ENCODE results near the gene GHRL. TPM values are rescaled to one million over a fixed set of nuclear protein-coding genes. Genes with fewer than 3 reads are reported as not detected.

Gene GHRL
- total RNA-seq, 2 experiments from 2014 or later = 0.32 to 0.42 TPM

DNA sequence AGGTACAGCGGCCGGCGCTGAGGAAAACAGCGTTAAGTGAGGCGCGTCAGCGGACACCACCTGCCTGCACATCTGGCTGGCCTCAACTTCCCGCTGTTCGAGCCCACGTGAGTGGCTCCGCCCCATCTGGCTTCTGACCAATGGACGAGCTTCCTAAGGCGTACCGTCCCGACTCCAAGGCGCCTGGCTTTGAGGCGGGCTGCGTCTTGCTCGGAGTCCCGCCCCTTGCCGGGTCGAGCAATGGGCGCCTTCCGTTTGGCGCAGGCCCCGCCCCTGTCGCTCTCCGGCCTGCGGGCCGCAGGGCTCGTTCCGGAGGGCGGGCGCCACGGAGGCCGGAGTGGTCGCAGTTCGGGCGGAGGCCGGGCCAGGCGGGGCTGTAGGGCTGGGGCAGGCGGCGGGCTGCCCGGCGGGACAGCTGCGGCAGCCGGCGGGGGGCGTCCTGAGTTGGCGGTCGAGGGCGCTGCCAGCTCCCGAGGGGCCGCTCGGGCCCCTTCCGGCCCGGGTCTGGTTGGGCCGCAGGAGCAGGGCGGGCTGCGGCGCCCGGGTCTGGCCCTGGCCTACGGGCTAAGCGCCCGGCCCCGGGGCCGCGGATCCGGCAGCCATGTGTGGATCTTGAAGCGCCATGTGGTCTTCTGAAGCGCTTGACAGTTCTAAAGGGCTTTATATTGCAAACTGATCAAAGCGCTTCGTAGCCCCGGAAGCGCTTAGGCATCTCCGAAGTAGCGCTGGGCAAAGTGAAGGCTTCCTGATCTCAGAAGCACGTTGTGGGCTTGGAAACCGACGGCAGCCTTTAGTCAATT is 44.4 kb downstream of the GHRL start, which contains the start of gene TATDN2:
Gene TATDN2, plus strand, starts transcription at position 276 of the 800 bp plus-strand sequence. CDS start 742 bp downstream, outside the sequence.
- peaks cover 48% of the 10 kb centered on the region for H3K36me3 ChIP-seq (ENCODE audit: insufficient read depth, low read length)
- peaks cover 16% of the 10 kb centered on the region; the same call in 1 of the 2 replicates for H4K20me1 ChIP-seq (ENCODE audit: insufficient read depth, low read length)
- peaks cover 22% of the 10 kb centered on the region; the same call in 1 of the 2 replicates for H3K9me3 ChIP-seq (ENCODE audit: low read length)
- ChIA-PET CTCF (ENCODE audit: unreplicated experiment) (interaction anchor here (0.8 to 1.3 kb wide), 4 partner anchors 22 to 818 kb away, joined by 3 to 5 read pairs (median 4); partner anchors contain the start of gene IRAK2), POLR2A (interaction anchor here (0.6 to 1.9 kb wide), 11 partner anchors 14 to 163 kb away, joined by 3 to 12 read pairs (median 4); no protein-coding TSS in a partner anchor)
- H3K9me2 ChIP-seq (ENCODE audit: insufficient read depth, low read length) = no peaks in the 10 kb centered on the region
- intact Hi-C loops (cut with micrococcal nuclease; ENCODE audit: unreplicated experiment) = loop anchor here (1.0 to 2.0 kb wide), 5 partner anchors 22 to 262 kb away; partner anchors contain the start of genes EMC3, FANCD2 and SEC13
- DNase-seq (ENCODE audit: low spot score) = peak; percentile 100
- TF ChIP-seq, protein P1, sequence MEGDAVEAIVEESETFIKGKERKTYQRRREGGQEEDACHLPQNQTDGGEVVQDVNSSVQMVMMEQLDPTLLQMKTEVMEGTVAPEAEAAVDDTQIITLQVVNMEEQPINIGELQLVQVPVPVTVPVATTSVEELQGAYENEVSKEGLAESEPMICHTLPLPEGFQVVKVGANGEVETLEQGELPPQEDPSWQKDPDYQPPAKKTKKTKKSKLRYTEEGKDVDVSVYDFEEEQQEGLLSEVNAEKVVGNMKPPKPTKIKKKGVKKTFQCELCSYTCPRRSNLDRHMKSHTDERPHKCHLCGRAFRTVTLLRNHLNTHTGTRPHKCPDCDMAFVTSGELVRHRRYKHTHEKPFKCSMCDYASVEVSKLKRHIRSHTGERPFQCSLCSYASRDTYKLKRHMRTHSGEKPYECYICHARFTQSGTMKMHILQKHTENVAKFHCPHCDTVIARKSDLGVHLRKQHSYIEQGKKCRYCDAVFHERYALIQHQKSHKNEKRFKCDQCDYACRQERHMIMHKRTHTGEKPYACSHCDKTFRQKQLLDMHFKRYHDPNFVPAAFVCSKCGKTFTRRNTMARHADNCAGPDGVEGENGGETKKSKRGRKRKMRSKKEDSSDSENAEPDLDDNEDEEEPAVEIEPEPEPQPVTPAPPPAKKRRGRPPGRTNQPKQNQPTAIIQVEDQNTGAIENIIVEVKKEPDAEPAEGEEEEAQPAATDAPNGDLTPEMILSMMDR (conservative IDR thresholded peaks at IDR 0.05; ENCODE audit: low read length) = peak; percentile 26; the same call in 1 of the 2 replicates
- TF ChIP-seq EZH2phosphoT487 (IDR thresholded peaks at IDR 0.05; ENCODE audit: borderline replicate concordance, low read depth, low read length) = no peak
- H2AFZ ChIP-seq (ENCODE audit: low read length) = peak within 1 kb of the TSS; percentile 69; the same call in 1 of the 2 replicates
- H3K79me2 ChIP-seq (ENCODE audit: insufficient read depth, low read depth, low read length) = peaks cover 44% of the 10 kb centered on the region
- H3K27ac ChIP-seq (ENCODE audit: low read depth, low read length, poor library complexity, severe bottlenecking) = peak within 1 kb of the TSS; percentile 82
- H3K4me3 ChIP-seq (ENCODE audit: low read depth, low read length, poor library complexity, severe bottlenecking) = peak within 1 kb of the TSS; percentile 88
- BruUV-seq (replicated peaks) = no TSS peak
- H3K4me2 ChIP-seq (ENCODE audit: low read length) = peak within 1 kb of the TSS; percentile 95
- peaks cover 21% of the 10 kb centered on the region for H3K4me1 ChIP-seq (ENCODE audit: insufficient read depth, low read length, poor library complexity, severe bottlenecking)

DNA sequence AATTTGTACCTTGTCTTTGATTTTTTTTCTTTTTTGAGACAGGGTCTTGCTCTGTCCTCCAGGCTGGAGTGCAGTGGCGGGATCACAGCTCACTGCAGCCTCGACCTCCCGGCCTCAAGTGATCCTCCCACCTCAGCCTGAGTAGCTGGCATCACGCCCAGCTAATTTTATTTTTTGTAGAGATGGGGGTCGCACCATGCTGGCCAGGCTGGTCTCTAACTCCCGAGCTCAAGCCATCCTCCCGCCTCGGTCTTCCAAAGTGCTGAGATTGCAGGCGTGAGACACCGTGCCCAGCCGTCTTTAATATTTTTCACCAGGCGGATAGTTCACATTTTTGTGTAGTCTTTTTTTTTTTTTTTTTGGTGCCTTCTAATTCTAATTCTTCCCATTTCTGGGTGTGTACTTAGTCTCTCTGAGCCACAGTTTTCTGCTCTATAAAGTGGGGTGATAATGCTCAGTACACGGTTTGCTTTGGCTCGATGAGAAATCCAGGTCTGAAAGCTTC is 45.0 kb downstream of the GHRL start:
- CTCF ChIA-PET (ENCODE audit: unreplicated experiment) = interaction anchor here (1.0 to 1.3 kb wide), 3 partner anchors 21 to 83 kb away, joined by 3 to 5 read pairs (median 4); partner anchors contain the start of gene IRAK2
- H4K20me1 ChIP-seq (ENCODE audit: insufficient read depth, low read length) = peaks cover 16% of the 10 kb centered on the region; the same call in 1 of the 2 replicates
- no peaks in the 10 kb centered on the region for H3K9me2 ChIP-seq (ENCODE audit: insufficient read depth, low read length)
- H3K36me3 ChIP-seq (ENCODE audit: insufficient read depth, low read length) = peaks cover 41% of the 10 kb centered on the region
- TSS peak; percentile 89 for BruUV-seq (replicated peaks)
- peak overlapping the region; percentile 72 for H3K4me2 ChIP-seq (ENCODE audit: low read length)
- POLR2A ChIA-PET = interaction anchor here (0.6 to 1.9 kb wide), 17 partner anchors 14 to 1350 kb away, joined by 3 to 12 read pairs (median 4); partner anchors contain the start of gene BRPF1
- H3K9me3 ChIP-seq (ENCODE audit: low read length) = peaks cover 22% of the 10 kb centered on the region; the same call in 1 of the 2 replicates
- peaks cover 39% of the 10 kb centered on the region for H3K79me2 ChIP-seq (ENCODE audit: insufficient read depth, low read depth, low read length)
- DNase-seq (ENCODE audit: low spot score) = no peak
- no peak for TF ChIP-seq EZH2phosphoT487 (IDR thresholded peaks at IDR 0.05; ENCODE audit: borderline replicate concordance, low read depth, low read length)
- H3K27ac ChIP-seq (ENCODE audit: low read depth, low read length, poor library complexity, severe bottlenecking) = peak overlapping the region; percentile 82
- peaks cover 22% of the 10 kb centered on the region for H3K4me1 ChIP-seq (ENCODE audit: insufficient read depth, low read length, poor library complexity, severe bottlenecking)
- H3K4me3 ChIP-seq (ENCODE audit: low read depth, low read length, poor library complexity, severe bottlenecking) = peak overlapping the region; percentile 88
- H2AFZ ChIP-seq (ENCODE audit: low read length) = peak overlapping the region; percentile 69; the same call in 1 of the 2 replicates
- intact Hi-C loops (cut with micrococcal nuclease; ENCODE audit: unreplicated experiment) = loop anchor here (1.0 to 2.0 kb wide), 5 partner anchors 21 to 261 kb away; partner anchors contain the start of genes EMC3, FANCD2 and SEC13

DNA sequence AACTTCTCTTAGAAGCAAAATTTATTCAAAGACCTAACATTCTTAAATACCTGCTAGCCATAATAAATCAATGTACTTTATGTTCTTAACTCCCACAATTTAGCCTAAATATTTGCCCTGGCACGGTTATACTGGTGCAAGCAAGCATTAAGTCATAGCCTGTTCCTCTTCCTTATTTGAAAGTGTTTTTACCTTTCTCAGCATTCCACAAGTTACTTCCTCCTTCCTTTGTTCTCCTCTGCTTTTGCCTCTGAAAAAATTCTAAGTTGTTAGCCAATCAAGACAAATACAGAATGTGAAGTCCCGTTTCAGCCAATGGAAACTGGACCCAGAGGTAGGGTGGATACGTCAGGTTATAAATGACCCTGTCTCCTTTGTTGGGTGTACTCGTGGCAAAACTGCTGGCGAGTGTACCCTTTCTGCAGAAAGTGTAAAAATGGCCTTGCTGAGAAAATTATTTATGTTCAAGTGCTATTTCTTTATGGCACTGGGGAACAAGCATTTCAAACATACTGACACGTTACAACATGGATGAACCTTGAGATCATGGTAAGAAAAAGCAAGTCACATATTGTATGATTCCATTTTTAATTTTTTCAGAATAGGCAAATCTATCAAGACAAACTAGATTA is 47.5 kb downstream of the GHRL start:
- no TSS peak for BruUV-seq (replicated peaks)
- Histone ChIP-seq H3K4me3 (ENCODE audit: low read depth, low read length, poor library complexity, severe bottlenecking) (no peak overlapping the region), H2AFZ (ENCODE audit: low read length) (no peak overlapping the region), H3K4me1 (ENCODE audit: insufficient read depth, low read length, poor library complexity, severe bottlenecking) (peaks cover 26% of the 10 kb centered on the region), H3K79me2 (ENCODE audit: insufficient read depth, low read depth, low read length) (peaks cover 16% of the 10 kb centered on the region), H3K9me3 (ENCODE audit: low read length) (peaks cover 22% of the 10 kb centered on the region; the same call in 1 of the 2 replicates), H3K36me3 (ENCODE audit: insufficient read depth, low read length) (peaks cover 17% of the 10 kb centered on the region), H4K20me1 (ENCODE audit: insufficient read depth, low read length) (peaks cover 5% of the 10 kb centered on the region; the same call in 1 of the 2 replicates), H3K27ac (ENCODE audit: low read depth, low read length, poor library complexity, severe bottlenecking) (no peak overlapping the region), H3K9me2 (ENCODE audit: insufficient read depth, low read length) (no peaks in the 10 kb centered on the region), H3K4me2 (ENCODE audit: low read length) (no peak overlapping the region)
- TF ChIP-seq, protein P1 (conservative IDR thresholded peaks at IDR 0.05; ENCODE audit: low read length) = no peak
- TF ChIP-seq EZH2phosphoT487 (IDR thresholded peaks at IDR 0.05; ENCODE audit: borderline replicate concordance, low read depth, low read length) = no peak
- DNase-seq (ENCODE audit: low spot score) = no peak
- CTCF ChIA-PET (ENCODE audit: unreplicated experiment) = no interaction called here
- intact Hi-C loops (cut with micrococcal nuclease; ENCODE audit: unreplicated experiment) = no loop called here
- POLR2A ChIA-PET = no interaction called here
